ENCODE data around the gene SPEM3.
A peak's percentile ranks its signal among the peaks of the same experiment; 100 is the strongest.

Gene SPEM3

DNA sequence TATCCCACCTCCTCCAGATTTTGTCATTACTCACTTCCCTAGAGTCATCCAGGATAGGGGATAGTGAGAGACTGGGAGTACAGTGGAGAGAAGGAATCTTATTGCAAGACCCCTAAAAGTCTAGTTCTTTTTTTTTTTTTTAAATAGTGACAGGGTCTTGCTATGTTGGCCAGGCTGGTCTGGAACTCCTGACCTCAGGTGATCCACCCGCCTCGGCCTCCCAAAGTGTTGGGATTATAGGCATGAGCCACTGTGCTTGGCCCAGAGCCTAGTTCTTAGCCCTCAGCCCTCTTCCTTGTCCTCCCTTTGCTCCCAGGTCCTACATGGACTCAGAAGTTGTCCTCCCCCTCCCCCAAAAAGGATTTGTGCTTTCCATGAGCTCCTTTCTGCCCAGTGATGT, 13.5 kb downstream of the SPEM3 start:
- DNase-seq (ENCODE audit: low read depth): no peak
- TF ChIP-seq, protein P1, sequence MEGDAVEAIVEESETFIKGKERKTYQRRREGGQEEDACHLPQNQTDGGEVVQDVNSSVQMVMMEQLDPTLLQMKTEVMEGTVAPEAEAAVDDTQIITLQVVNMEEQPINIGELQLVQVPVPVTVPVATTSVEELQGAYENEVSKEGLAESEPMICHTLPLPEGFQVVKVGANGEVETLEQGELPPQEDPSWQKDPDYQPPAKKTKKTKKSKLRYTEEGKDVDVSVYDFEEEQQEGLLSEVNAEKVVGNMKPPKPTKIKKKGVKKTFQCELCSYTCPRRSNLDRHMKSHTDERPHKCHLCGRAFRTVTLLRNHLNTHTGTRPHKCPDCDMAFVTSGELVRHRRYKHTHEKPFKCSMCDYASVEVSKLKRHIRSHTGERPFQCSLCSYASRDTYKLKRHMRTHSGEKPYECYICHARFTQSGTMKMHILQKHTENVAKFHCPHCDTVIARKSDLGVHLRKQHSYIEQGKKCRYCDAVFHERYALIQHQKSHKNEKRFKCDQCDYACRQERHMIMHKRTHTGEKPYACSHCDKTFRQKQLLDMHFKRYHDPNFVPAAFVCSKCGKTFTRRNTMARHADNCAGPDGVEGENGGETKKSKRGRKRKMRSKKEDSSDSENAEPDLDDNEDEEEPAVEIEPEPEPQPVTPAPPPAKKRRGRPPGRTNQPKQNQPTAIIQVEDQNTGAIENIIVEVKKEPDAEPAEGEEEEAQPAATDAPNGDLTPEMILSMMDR (conservative IDR thresholded peaks at IDR 0.05; ENCODE audit: low read depth, low read length): no peak
- no peak overlapping the region for H3K4me3 ChIP-seq (ENCODE audit: low read depth, low read length)

DNA sequence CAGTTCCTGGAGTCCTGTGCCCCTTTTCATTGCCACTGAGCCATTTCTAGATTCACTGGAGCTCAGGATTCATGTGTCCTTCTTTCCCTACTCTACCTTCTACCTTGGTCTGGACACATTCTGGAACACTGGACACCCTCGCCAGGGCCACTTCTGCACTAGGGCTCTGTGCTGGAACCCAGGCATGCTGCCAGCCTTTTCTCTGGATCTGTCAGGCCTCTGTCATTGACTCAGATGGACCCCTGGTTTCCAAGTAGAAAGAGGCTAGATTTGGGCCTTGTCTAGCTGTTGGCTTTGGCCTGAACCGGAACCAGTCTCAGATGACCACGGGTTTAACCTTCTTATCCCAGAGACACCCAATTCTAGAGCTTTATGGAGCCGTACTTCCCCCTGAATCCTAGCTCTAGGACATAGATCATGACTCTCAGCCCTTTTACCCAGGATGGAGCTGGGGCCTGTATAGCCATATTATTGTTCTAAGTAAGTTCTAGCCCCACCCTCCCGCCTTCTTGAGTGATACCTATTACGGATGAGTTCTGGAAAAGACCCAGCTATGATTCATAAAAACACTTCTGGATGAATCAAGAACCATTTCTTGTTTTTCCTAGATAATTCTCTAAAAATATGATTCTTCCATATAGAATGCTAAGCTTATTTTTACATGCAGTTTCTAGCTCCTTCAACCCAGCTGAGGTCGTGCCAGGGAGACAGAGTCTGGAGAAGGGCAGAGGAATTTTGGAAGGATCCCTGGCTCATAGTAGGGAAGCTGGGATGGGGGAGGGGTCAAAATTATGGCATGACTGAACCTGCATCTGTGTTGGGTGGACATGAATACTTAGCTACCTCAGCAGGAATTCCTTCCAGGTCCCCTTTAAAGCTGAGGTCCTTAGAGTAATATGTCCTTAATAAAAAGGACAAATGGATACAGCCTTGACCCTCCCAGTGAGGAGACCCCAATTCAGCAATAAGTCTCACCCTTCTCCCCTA, 15.1 kb downstream of the SPEM3 start:
- TF ChIP-seq, protein P1 (conservative IDR thresholded peaks at IDR 0.05; ENCODE audit: low read depth, low read length): no peak
- DNase-seq (ENCODE audit: low read depth): peak; percentile 47
- H3K4me3 ChIP-seq (ENCODE audit: low read depth, low read length): no peak overlapping the region

DNA sequence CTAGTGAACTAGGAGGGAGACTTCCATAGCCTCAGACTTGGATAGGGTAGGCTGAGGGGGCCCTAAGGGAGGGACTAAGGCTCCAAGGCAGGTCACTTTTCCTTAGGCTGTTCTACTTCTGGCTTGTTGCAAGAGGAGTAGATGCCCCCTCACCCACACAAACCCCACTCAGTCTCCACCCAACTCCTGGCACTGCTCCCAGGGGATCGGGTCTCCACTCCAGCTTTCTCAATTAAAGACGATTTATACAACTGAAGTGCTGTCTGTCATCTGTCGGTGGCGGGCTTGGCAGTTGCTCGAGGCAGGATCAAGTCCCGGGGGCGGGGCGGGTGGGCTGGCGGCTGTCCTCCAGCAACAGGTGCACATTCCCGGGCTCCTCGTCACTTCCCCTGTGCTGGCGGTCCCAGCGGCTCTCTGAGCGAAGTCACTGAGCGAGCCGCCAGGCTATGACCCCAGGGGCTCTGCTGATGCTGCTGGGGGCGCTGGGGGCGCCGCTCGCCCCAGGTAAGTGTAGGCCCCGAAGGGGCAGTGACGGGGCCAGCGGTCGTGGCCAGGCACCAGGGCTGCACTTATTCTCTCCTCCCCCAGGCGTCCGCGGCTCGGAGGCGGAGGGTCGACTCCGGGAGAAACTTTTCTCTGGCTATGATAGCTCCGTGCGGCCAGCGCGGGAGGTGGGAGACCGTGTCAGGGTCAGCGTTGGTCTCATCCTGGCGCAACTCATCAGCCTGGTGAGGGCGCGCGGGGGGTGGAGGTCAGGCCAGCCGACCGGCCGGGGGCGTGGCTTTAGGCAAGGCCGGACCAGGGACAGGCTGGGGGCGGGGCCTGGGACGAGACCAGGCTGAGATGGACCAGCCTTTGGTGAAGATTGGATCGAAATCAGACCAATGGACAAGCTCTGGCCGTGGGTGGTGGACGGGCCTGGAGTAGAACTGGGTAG, 16.3 kb downstream of the SPEM3 start, which contains the start of gene CHRNB1:
Gene CHRNB1 (plus strand): TSS at position 380 of the 937 bp plus-strand sequence. CDS start 67 bp downstream, at position 447.
- TF ChIP-seq, protein P1 (conservative IDR thresholded peaks at IDR 0.05; ENCODE audit: low read depth, low read length): peak; percentile 15
- peak within 1 kb of the TSS; percentile 44 for H3K4me3 ChIP-seq (ENCODE audit: low read depth, low read length)
- DNase-seq (ENCODE audit: low read depth): no peak

DNA sequence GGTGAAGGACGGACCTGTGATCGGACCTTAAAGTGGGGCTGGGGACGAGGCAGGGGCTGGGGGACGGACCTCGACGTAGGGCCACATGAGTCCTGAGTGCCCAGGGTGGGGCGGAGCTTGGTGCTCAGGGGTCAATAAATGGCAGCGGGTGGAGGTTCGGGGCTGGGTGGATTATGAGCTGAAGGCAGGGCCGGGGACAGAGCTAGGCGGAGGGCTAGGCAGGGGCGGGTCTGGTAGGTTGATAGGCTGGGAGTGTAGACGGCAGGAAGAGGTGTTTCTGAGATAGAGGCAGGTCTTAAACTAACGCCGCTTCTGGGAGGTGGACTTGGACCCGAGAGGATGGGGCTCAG, 16.9 kb downstream of the SPEM3 start:
- TF ChIP-seq, protein P1 (conservative IDR thresholded peaks at IDR 0.05; ENCODE audit: low read depth, low read length): no peak
- no peak overlapping the region for H3K4me3 ChIP-seq (ENCODE audit: low read depth, low read length)
- no peak for DNase-seq (ENCODE audit: low read depth)

DNA sequence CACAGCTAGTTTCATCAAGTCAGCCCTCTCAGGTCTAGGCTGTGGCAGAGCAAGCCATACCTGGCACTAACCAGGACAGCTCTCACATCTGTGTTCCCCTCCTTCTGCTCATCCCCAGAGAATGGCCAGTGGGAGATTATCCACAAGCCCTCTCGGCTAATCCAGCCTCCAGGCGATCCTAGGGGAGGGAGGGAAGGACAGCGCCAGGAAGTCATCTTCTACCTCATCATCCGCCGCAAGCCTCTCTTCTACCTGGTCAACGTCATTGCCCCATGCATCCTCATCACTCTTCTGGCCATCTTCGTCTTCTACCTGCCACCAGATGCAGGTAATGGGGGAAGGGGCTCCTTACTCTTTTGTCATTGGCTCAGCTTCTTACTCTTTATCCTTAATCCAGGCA, 19.8 kb downstream of the SPEM3 start:
- DNase-seq (ENCODE audit: low read depth): no peak
- H3K4me3 ChIP-seq (ENCODE audit: low read depth, low read length): no peak overlapping the region
- TF ChIP-seq, protein P1 (conservative IDR thresholded peaks at IDR 0.05; ENCODE audit: low read depth, low read length): no peak

DNA sequence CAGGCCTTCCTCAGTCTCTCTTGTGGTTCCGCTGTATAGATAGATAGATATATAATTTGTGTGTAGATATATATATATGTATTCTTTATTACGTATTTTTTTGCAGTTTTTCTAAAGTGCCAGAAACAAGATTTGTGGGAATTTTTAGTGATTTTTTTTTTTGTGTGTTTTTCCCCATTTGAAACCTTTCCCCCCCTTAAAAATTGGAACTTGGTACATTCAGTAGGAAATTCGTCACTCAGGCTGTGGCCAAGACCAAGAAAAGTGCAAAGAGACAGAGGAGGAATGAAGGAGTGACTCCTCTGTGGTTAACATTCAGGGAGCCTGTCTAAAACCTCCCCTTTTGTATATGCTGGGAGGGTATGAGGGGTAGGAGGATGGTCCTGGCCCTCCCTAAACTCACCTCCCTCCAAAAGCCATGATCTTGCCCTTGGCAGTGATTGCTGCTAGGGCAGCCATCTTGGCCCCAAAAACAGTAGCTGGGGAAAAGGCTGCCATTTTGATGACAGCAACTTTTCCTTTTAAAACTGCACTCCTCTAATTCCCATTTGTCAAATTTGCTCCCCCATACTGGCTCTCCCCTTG, 31.4 kb downstream of the SPEM3 start:
- TF ChIP-seq, protein P1 (conservative IDR thresholded peaks at IDR 0.05; ENCODE audit: low read depth, low read length): no peak
- H3K4me3 ChIP-seq (ENCODE audit: low read depth, low read length): no peak overlapping the region
- no peak for DNase-seq (ENCODE audit: low read depth)
